H1 (cell line): Measurements from ENCODE around the gene TNRC6C. TPM values are rescaled to one million over a fixed set of nuclear protein-coding genes. Genes with fewer than 3 reads are reported as not detected.
A peak's percentile ranks its signal among the peaks of the same experiment; 100 is the strongest.

Experiments
- CTCF ChIA-PET: fragments of 300-600 bp; sonication (Branson Sonifier 250); formaldehyde crosslinking; loops from one replicate; lab custom pipeline; 2021; ENCODE audit not compliant: partially characterized antibody; lab: Charles Lee
- POLR2A ChIA-PET: fragments of 300-600 bp; sonication (Branson Sonifier 250); formaldehyde crosslinking; loops from one replicate; lab custom pipeline; 2021; ENCODE audit warnings: inconsistent platforms; ENCODE audit not compliant: partially characterized antibody; lab: Charles Lee
- DNase-seq, 2 experiments: peaks; one replicate each; pipeline versions ENCODE4 v3.0.0 to v3.0.0-alpha.2; 2010 to 2022; ENCODE audit warnings: low spot score in 2 of 2, low read depth in 1 of 2, mixed read lengths in 1 of 2
- FAIRE-seq: peaks from 2 replicates; lab custom pipeline; 2011; peaks lifted over from hg19 to GRCh38; lab: Jason Lieb, UNC
- H2AFZ ChIP-seq: 2 replicates; pipeline ENCODE4 v1.8.1; 2012; ENCODE audit warnings: low read length, inconsistent platforms
- H2AK5ac ChIP-seq: 2 replicates; pipeline ENCODE4 v1.6.1; 2013; ENCODE audit warnings: low read depth, low read length
- H2BK120ac ChIP-seq: replicated peaks from 2 replicates; pipeline ENCODE3; 2013; ENCODE audit warnings: low read depth, low read length, inconsistent platforms
- H2BK12ac ChIP-seq: 2 replicates; pipeline ENCODE4 v1.6.1; 2013; ENCODE audit warnings: low read depth, low read length
- H2BK15ac ChIP-seq: 2 replicates; pipeline ENCODE4 v1.6.1; 2013; ENCODE audit warnings: low read length
- H2BK20ac ChIP-seq: 2 replicates; pipeline ENCODE4 v1.6.1; 2013; ENCODE audit warnings: low read length
- H2BK5ac ChIP-seq: 2 replicates; pipeline ENCODE4 v1.6.1; 2013; ENCODE audit warnings: low read depth, low read length
- H3K14ac ChIP-seq: 2 replicates; pipeline ENCODE4 v1.6.1; 2013; ENCODE audit warnings: inconsistent platforms; ENCODE audit not compliant: insufficient read length
- H3K18ac ChIP-seq: 2 replicates; pipeline ENCODE4 v1.6.1; 2013; ENCODE audit warnings: low read length; ENCODE audit errors: extremely low read depth
- H3K23ac ChIP-seq: 2 replicates; pipeline ENCODE4 v1.6.1; 2013; ENCODE audit warnings: inconsistent platforms; ENCODE audit not compliant: insufficient read length
- H3K23me2 ChIP-seq: 2 replicates; pipeline ENCODE4 v1.6.1; 2013; ENCODE audit warnings: low read depth, low read length
- H3K27ac ChIP-seq: 2 replicates; pipeline ENCODE4 v1.6.1; 2011; ENCODE audit warnings: low read depth, low read length, inconsistent platforms
- H3K27me3 ChIP-seq, 4 experiments: replicated peaks in 1 of 4; 1 replicate in 1 of 4; 2 replicates in 3 of 4; pipeline versions ENCODE4 v1.6.1 to v1.8.1; 2011 to 2013; ENCODE audit warnings: low read length in 3 of 4, mild to moderate bottlenecking in 3 of 4, inconsistent platforms in 2 of 4, mixed read lengths in 2 of 4, moderate library complexity in 1 of 4; ENCODE audit not compliant: control insufficient read depth in 3 of 4, insufficient read depth in 3 of 4; ENCODE audit errors: extremely low read depth in 1 of 4
- H3K36me3 ChIP-seq, 4 experiments: 2 replicates each; pipeline versions ENCODE4 v1.6.1 to v1.8.1; 2011 to 2013; ENCODE audit warnings: mild to moderate bottlenecking in 4 of 4, low read length in 3 of 4, moderate library complexity in 2 of 4, control low read depth in 1 of 4, inconsistent platforms in 1 of 4; ENCODE audit not compliant: insufficient read depth in 4 of 4, control insufficient read depth in 2 of 4
- H3K4ac ChIP-seq: replicated peaks from 2 replicates; pipeline ENCODE3; 2013; ENCODE audit warnings: low read length, low read depth, mixed read lengths, inconsistent platforms; ENCODE audit not compliant: insufficient read length
- H3K4me1 ChIP-seq, 4 experiments: replicated peaks in 1 of 4; 1 replicate in 1 of 4; 2 replicates in 3 of 4; pipeline versions ENCODE4 v1.6.1 to v1.8.1; 2011 to 2013; ENCODE audit warnings: low read length in 3 of 4, inconsistent platforms in 2 of 4, mixed read lengths in 1 of 4; ENCODE audit not compliant: insufficient read depth in 4 of 4, control insufficient read depth in 3 of 4
- H3K4me2 ChIP-seq, 2 experiments: 2 replicates each; pipeline versions ENCODE4 v1.6.1 to v1.8.1; 2011 to 2013; ENCODE audit warnings: low read depth in 2 of 2, low read length in 2 of 2, control low read depth in 1 of 2, inconsistent platforms in 1 of 2, mild to moderate bottlenecking in 1 of 2; ENCODE audit not compliant: insufficient read depth in 1 of 2
- H3K4me3 ChIP-seq, 4 experiments: fragments of 200-600, 300-600 bp in 1 of 4; sonication (generic), shearing (Covaris generic), sonication (Bioruptor Twin) in 1 of 4; 2 replicates each; pipeline versions ENCODE4 v1.5.1 to v1.8.1; 2011 to 2016; ENCODE audit warnings: low read length in 4 of 4, low read depth in 3 of 4, control low read depth in 2 of 4, inconsistent platforms in 2 of 4, mild to moderate bottlenecking in 2 of 4, mixed read lengths in 1 of 4, moderate library complexity in 1 of 4; ENCODE audit not compliant: insufficient read depth in 2 of 4; ENCODE audit errors: extremely low read depth in 1 of 4
- H3K56ac ChIP-seq: replicated peaks from 2 replicates; pipeline ENCODE3; 2013; ENCODE audit warnings: low read depth, mild to moderate bottlenecking, mixed read lengths, low read length, inconsistent platforms; ENCODE audit not compliant: insufficient read length
- H3K79me1 ChIP-seq: 2 replicates; pipeline ENCODE4 v1.6.1; 2013; ENCODE audit warnings: low read depth, low read length, control low read depth
- H3K79me2 ChIP-seq, 2 experiments: 2 replicates each; pipeline versions ENCODE4 v1.6.1 to v1.8.1; 2012 to 2013; ENCODE audit warnings: low read length in 2 of 2, mild to moderate bottlenecking in 2 of 2, inconsistent platforms in 1 of 2; ENCODE audit not compliant: insufficient read depth in 2 of 2, control insufficient read depth in 1 of 2
- H3K9ac ChIP-seq, 4 experiments: replicated peaks in 1 of 4; 1 replicate in 1 of 4; 2 replicates in 3 of 4; pipeline versions ENCODE4 v1.6.1 to v1.8.1; 2011 to 2013; ENCODE audit warnings: low read depth in 3 of 4, low read length in 3 of 4, control low read depth in 2 of 4, mild to moderate bottlenecking in 2 of 4, moderate library complexity in 2 of 4, inconsistent platforms in 1 of 4; ENCODE audit errors: extremely low read depth in 1 of 4
- H3K9me3 ChIP-seq, 2 experiments: 2 replicates each; pipeline versions ENCODE4 v1.6.1 to v1.8.1; 2012 to 2013; ENCODE audit warnings: mild to moderate bottlenecking in 2 of 2, moderate library complexity in 2 of 2, control low read depth in 1 of 2, inconsistent platforms in 1 of 2, low read depth in 1 of 2, low read length in 1 of 2, mixed read lengths in 1 of 2; ENCODE audit not compliant: insufficient read depth in 2 of 2
- H4K20me1 ChIP-seq, 2 experiments: replicated peaks in 1 of 2; 2 replicates each; pipeline versions ENCODE3 to v1.8.1; 2011 to 2013; ENCODE audit warnings: inconsistent platforms in 2 of 2, low read length in 2 of 2, mild to moderate bottlenecking in 1 of 2; ENCODE audit not compliant: insufficient read depth in 2 of 2, control insufficient read depth in 1 of 2
- H4K5ac ChIP-seq: 2 replicates; pipeline ENCODE4 v1.6.1; 2013; ENCODE audit warnings: low read length, low read depth, mixed read lengths, inconsistent platforms; ENCODE audit not compliant: insufficient read length
- H4K8ac ChIP-seq: 2 replicates; pipeline ENCODE4 v1.8.0; 2013; ENCODE audit warnings: mild to moderate bottlenecking, moderate library complexity, low read length, inconsistent platforms; ENCODE audit not compliant: insufficient read depth; ENCODE audit errors: extremely low read depth
- H4K91ac ChIP-seq: replicated peaks from 2 replicates; pipeline ENCODE3; 2013; ENCODE audit warnings: low read length, mixed read lengths, inconsistent platforms; ENCODE audit not compliant: insufficient read length
- BCL11A ChIP-seq, 2 experiments: IDR thresholded peaks; one replicate each; pipeline ENCODE4 v1.6.1; 2011; ENCODE audit warnings: low read depth in 2 of 2, low read length in 2 of 2, mild to moderate bottlenecking in 2 of 2
- BRCA1 ChIP-seq: IDR thresholded peaks from 2 replicates; pipeline ENCODE4 v1.6.1; 2012; ENCODE audit warnings: low read depth, low read length, improper control_type of control experiment
- CREB1 ChIP-seq: IDR thresholded peaks from 2 replicates; pipeline ENCODE4 v1.6.1; 2012; ENCODE audit warnings: inconsistent platforms
- KDM4A ChIP-seq: IDR thresholded peaks from one replicate; pipeline ENCODE4 v1.7.1; 2012; ENCODE audit warnings: low read depth, mild to moderate bottlenecking, moderate library complexity, low read length, inconsistent platforms; ENCODE audit not compliant: severe bottlenecking
- MAFK ChIP-seq: IDR thresholded peaks from 2 replicates; pipeline ENCODE4 v1.6.1; 2012; ENCODE audit warnings: low read depth, mild to moderate bottlenecking, improper control_type of control experiment, low read length
- NANOG ChIP-seq: IDR thresholded peaks from 2 replicates; pipeline ENCODE4 v1.6.1; 2011; ENCODE audit warnings: low read length, low read depth, mild to moderate bottlenecking, inconsistent platforms; ENCODE audit not compliant: insufficient read depth, poor library complexity, severe bottlenecking
- NRF1 ChIP-seq: IDR thresholded peaks from 2 replicates; pipeline ENCODE4 v1.6.1; 2011; ENCODE audit warnings: mild to moderate bottlenecking, low read depth, low read length, improper control_type of control experiment
- TAF1 ChIP-seq: IDR thresholded peaks from 2 replicates; pipeline ENCODE4 v1.6.1; 2011; ENCODE audit warnings: mild to moderate bottlenecking, low read depth, low read length
- WGBS, 2 experiments: shearing (Covaris generic) in 1 of 2; methylation state at CpG; one replicate each; pipeline versions ENCODE4 v1.1.6 to v1.1.7; 2013 to 2015; ENCODE audit warnings: low lambda C conversion rate in 2 of 2, mixed read lengths in 2 of 2, inconsistent platforms in 1 of 2, low coverage in 1 of 2, missing lambda C conversion rate in 1 of 2; ENCODE audit not compliant: insufficient replicate concordance in 2 of 2, insufficient coverage in 1 of 2, insufficient read length in 1 of 2; ENCODE audit errors: extremely low coverage in 1 of 2, missing lambda C conversion rate in 1 of 2; 5-methylcytosine and 5-hydroxymethylcytosine counted together
- polyA plus RNA-seq, 7 experiments: library from polyadenylated mRNA; depleted of rRNA in 3 of 7; stranded (reverse) in 5 of 7; unstranded in 2 of 7; fragments of >200 nt in 5 of 7; fragments of 200-250 nt in 2 of 7; gene quantifications; 1 replicate in 5 of 7; 2 replicates in 1 of 7; 4 replicates in 1 of 7; pipeline versions ENCODE4 v1.2.1 to v1.2.3, GENCODE V29; 2011 to 2013; ENCODE audit warnings: missing spikeins in 2 of 7, mixed read lengths in 2 of 7
- total RNA-seq: library from RNA; stranded (reverse); fragmentation: NEBNext Ultra II Directional; extraction: Animal tissue kit (Norgen Biotek cat#: 25700); gene quantifications from 2 replicates; pipeline ENCODE4 v1.2.1, GENCODE V29; 2021
- TF ChIP-seq, protein P1 (sequence below): IDR thresholded peaks from 2 replicates; pipeline ENCODE4 v1.6.1; 2012; ENCODE audit warnings: inconsistent platforms
- TF ChIP-seq, protein P2 (sequence below): IDR thresholded peaks from 2 replicates; pipeline ENCODE4 v1.6.1; 2012; ENCODE audit warnings: low read length, inconsistent platforms

Gene TNRC6C
- total and polyA plus RNA-seq, 2 of the 8 experiments (the other 6 are each of a cell fraction or from before 2014, with no cell fraction given) = 2.8 to 28.9 TPM

DNA sequence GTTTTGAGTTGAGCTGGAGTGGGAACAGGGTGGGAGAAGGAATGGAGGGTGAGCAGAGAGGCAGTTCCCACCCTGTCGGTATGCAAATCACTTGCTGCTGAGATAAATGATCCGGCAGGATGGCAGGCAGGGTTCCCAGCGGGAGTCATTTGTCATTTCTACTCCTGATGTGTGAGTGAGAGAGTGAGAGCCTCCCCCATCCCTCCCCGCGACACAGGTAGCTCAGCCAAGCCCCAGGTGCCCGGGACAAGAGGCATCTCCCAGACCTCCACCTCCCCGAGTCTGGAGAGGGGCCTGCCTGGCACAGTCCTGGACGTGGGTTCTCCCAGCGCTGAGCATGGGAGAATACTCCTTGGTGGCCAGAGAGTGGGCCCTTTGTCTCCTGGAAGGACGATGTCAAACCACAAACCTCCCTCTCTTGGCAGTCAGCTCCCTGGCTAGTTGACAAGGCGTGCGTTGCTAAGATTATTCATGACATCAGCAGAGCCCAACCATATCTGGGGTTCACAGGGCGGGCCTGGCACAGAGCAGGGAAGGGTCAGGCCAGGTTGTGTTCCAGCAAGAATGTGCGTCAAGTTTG is 33.7 kb upstream of the TNRC6C start:
- H3K4me1 ChIP-seq = peaks cover 12 to 38% (median 29%) of the 10 kb centered on the region in 4 experiments
- peak overlapping the region; percentile 38 for H4K91ac ChIP-seq
- peak overlapping the region; percentile 35 to 54 for H3K4me2 ChIP-seq
- H2AFZ ChIP-seq = no peak overlapping the region
- H2BK20ac ChIP-seq = peak overlapping the region; percentile 100
- DNase-seq = peak; percentile 62 to 80
- no peaks in the 10 kb centered on the region for H3K79me2 ChIP-seq
- no peaks in the 10 kb centered on the region for H4K20me1 ChIP-seq
- 16% methylated on average over 14 of the region's 14 CpGs; no CpG with 5 or more reads in 1 of the 2 experiments for WGBS, 2 experiments
- H3K23ac ChIP-seq = no peak overlapping the region
- H4K5ac ChIP-seq = peak overlapping the region; percentile 28
- no peaks in the 10 kb centered on the region; a peak in 1 of 7 replicates for H3K27me3 ChIP-seq
- POLR2A ChIA-PET = interaction anchor here (0.7 to 3.8 kb wide), 7 partner anchors 10 to 38 kb away, joined by 3 to 30 read pairs (median 4); partner anchors contain the start of gene TNRC6C
- H3K79me1 ChIP-seq = no peaks in the 10 kb centered on the region; the same call in 1 of the 2 replicates
- no peaks in the 10 kb centered on the region for H3K36me3 ChIP-seq
- peak overlapping the region; percentile 19 for H3K4ac ChIP-seq
- no peak overlapping the region for H3K14ac ChIP-seq
- H4K8ac ChIP-seq = no peak overlapping the region
- no peak overlapping the region for H3K27ac ChIP-seq
- H2BK120ac ChIP-seq = peak overlapping the region; percentile 58
- peak overlapping the region; percentile 92 for H3K18ac ChIP-seq
- no peak overlapping the region for H3K9ac ChIP-seq
- peak overlapping the region in 3 of 4 experiments; percentile 7 to 24 (median 20); a peak in 2 of 8 replicates for H3K4me3 ChIP-seq
- peak; percentile 50 for FAIRE-seq
- peak overlapping the region; percentile 93; the same call in 1 of the 2 replicates for H2BK5ac ChIP-seq
- peak overlapping the region; percentile 20; the same call in 1 of the 2 replicates for H2AK5ac ChIP-seq
- CTCF ChIA-PET = interaction anchor here (0.9 to 2.9 kb wide), 4 partner anchors 34 to 183 kb away, joined by 3 to 12 read pairs (median 4); partner anchors contain the start of gene TNRC6C
- peak overlapping the region; percentile 99; the same call in 1 of the 2 replicates for H2BK12ac ChIP-seq
- peak overlapping the region; percentile 89; the same call in 1 of the 2 replicates for H2BK15ac ChIP-seq
- peaks cover 0 to 3% of the 10 kb centered on the region in 2 experiments; a peak in 1 of 4 replicates for H3K9me3 ChIP-seq
- peaks cover 2% of the 10 kb centered on the region; the same call in 1 of the 2 replicates for H3K23me2 ChIP-seq
- H3K56ac ChIP-seq = no peak overlapping the region
- TF ChIP-seq TAF1 = 0 out of 2 replicates have a peak, but pooled peaks have one; percentile 32
- no peak for TF ChIP-seq BRCA1
- TF ChIP-seq, protein P1, sequence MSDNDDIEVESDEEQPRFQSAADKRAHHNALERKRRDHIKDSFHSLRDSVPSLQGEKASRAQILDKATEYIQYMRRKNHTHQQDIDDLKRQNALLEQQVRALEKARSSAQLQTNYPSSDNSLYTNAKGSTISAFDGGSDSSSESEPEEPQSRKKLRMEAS = no peak
- peak; percentile 65 for TF ChIP-seq NANOG
- TF ChIP-seq CREB1 = no peak
- peak; percentile 41 for TF ChIP-seq KDM4A
- no peak for TF ChIP-seq MAFK
- no peak for TF ChIP-seq BCL11A (IDR thresholded peaks at IDR 0.05; ENCODE audit: low read depth in 2 of 2, low read length in 2 of 2)
- TF ChIP-seq NRF1 = no peak
- TF ChIP-seq, protein P2, sequence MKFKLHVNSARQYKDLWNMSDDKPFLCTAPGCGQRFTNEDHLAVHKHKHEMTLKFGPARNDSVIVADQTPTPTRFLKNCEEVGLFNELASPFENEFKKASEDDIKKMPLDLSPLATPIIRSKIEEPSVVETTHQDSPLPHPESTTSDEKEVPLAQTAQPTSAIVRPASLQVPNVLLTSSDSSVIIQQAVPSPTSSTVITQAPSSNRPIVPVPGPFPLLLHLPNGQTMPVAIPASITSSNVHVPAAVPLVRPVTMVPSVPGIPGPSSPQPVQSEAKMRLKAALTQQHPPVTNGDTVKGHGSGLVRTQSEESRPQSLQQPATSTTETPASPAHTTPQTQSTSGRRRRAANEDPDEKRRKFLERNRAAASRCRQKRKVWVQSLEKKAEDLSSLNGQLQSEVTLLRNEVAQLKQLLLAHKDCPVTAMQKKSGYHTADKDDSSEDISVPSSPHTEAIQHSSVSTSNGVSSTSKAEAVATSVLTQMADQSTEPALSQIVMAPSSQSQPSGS = no peak
